ENCODE results near the gene PCDH10. TPM values are rescaled to one million over a fixed set of nuclear protein-coding genes. Genes with fewer than 3 reads are reported as not detected.

PCDH10 gene
- 7.1 TPM for total RNA-seq

GRCh38 chr4:133148690-133149363 lies at the start of gene PCDH10:
TSS of gene PCDH10 (plus strand) at chr4:133149294. CDS start at chr4:133150141, 847 bp downstream.
- DNase-seq (ENCODE audit: low spot score) (peak; percentile 94), ATAC-seq (peak; percentile 96)
- intact Hi-C loops (cut with DNase I), result no loop called here

GRCh38 chr4:133102043-133102442 lies 47.1 kb upstream of the PCDH10 start:
- DNase-seq (ENCODE audit: low spot score), result no peak
- no peak for ATAC-seq
- intact Hi-C loops (cut with DNase I), result no loop called here

GRCh38 chr4:133102612-133103409 lies 46.3 kb upstream of the PCDH10 start:
- intact Hi-C loops (cut with DNase I), result no loop called here
- DNase-seq (ENCODE audit: low spot score) (no peak), ATAC-seq (no peak)

GRCh38 chr4:133112641-133113040 lies 36.5 kb upstream of the PCDH10 start:
- no peak for DNase-seq (ENCODE audit: low spot score)
- no peak for ATAC-seq
- intact Hi-C loops (cut with DNase I), result no loop called here

- no peak for ATAC-seq
- no peak for DNase-seq (ENCODE audit: low spot score)
- intact Hi-C loops (cut with DNase I), result no loop called here
These were observed 24.3 kb upstream of the PCDH10 start for GRCh38 chr4:133124746-133125145.

- intact Hi-C loops (cut with DNase I), result no loop called here
- ATAC-seq, result no peak
- DNase-seq (ENCODE audit: low spot score), result no peak
These were observed 21.6 kb upstream of the PCDH10 start for GRCh38 chr4:133127500-133127899.

GRCh38 chr4:133129237-133129636 lies 19.9 kb upstream of the PCDH10 start:
- intact Hi-C loops (cut with DNase I), result no loop called here
- no peak for DNase-seq (ENCODE audit: low spot score)
- ATAC-seq, result no peak

- no peak for ATAC-seq
- DNase-seq (ENCODE audit: low spot score), result no peak
These were observed 18.9 kb upstream of the PCDH10 start for GRCh38 chr4:133130171-133130570.

GRCh38 chr4:133131829-133132460 lies 17.1 kb upstream of the PCDH10 start:
- ATAC-seq (no peak), DNase-seq (ENCODE audit: low spot score) (no peak)
- intact Hi-C loops (cut with DNase I), result no loop called here

More at GRCh38 chr4:133130171-133130570, 18.9 kb upstream of the PCDH10 start:
- intact Hi-C loops (cut with DNase I), result no loop called here

GRCh38 chr4:133136833-133137232 lies 12.3 kb upstream of the PCDH10 start:
- DNase-seq (ENCODE audit: low spot score) (no peak), ATAC-seq (no peak)
- intact Hi-C loops (cut with DNase I), result no loop called here

- intact Hi-C loops (cut with DNase I), result no loop called here
- ATAC-seq (no peak), DNase-seq (ENCODE audit: low spot score) (no peak)
These were observed 11.5 kb upstream of the PCDH10 start for GRCh38 chr4:133137571-133137970.

GRCh38 chr4:133143775-133144430 lies 5.2 kb upstream of the PCDH10 start:
- ATAC-seq, result no peak
- DNase-seq (ENCODE audit: low spot score), result no peak
- intact Hi-C loops (cut with DNase I), result no loop called here

GRCh38 chr4:133145241-133145640 lies 3.9 kb upstream of the PCDH10 start:
- no peak for ATAC-seq
- intact Hi-C loops (cut with DNase I), result no loop called here

GRCh38 chr4:133145758-133146573 lies 3.1 kb upstream of the PCDH10 start:
- DNase-seq (ENCODE audit: low spot score), result no peak

More at GRCh38 chr4:133145241-133145640, 3.9 kb upstream of the PCDH10 start:
- no peak for DNase-seq (ENCODE audit: low spot score)

GRCh38 chr4:133146574-133147241 lies 2.4 kb upstream of the PCDH10 start:
- DNase-seq (ENCODE audit: low spot score) (peak; percentile 70), ATAC-seq (peak; percentile 40)
- intact Hi-C loops (cut with DNase I), result no loop called here

More at GRCh38 chr4:133145758-133146573, 3.1 kb upstream of the PCDH10 start:
- ATAC-seq, result no peak
- intact Hi-C loops (cut with DNase I), result no loop called here

- ATAC-seq (no peak), DNase-seq (ENCODE audit: low spot score) (no peak)
- intact Hi-C loops (cut with DNase I), result no loop called here
These were observed 1.7 kb upstream of the PCDH10 start for GRCh38 chr4:133147286-133147821.

GRCh38 chr4:133147921-133148689 lies 989 bp upstream of the PCDH10 start:
- DNase-seq (ENCODE audit: low spot score), result no peak
- ATAC-seq, result peak; percentile 38
- intact Hi-C loops (cut with DNase I), result no loop called here

Data from sciatic nerve (tissue), 2 donors.